GM19035 (cell line): Measurements from ENCODE around the gene EFCAB13.

ENCODE experiments used
- ATAC-seq: cut with Tn5 transposase; IDR thresholded peaks from one replicate; pipeline ENCODE4 v1.9.1; 2021; ENCODE audit not compliant: unreplicated experiment

EFCAB13 gene

DNA sequence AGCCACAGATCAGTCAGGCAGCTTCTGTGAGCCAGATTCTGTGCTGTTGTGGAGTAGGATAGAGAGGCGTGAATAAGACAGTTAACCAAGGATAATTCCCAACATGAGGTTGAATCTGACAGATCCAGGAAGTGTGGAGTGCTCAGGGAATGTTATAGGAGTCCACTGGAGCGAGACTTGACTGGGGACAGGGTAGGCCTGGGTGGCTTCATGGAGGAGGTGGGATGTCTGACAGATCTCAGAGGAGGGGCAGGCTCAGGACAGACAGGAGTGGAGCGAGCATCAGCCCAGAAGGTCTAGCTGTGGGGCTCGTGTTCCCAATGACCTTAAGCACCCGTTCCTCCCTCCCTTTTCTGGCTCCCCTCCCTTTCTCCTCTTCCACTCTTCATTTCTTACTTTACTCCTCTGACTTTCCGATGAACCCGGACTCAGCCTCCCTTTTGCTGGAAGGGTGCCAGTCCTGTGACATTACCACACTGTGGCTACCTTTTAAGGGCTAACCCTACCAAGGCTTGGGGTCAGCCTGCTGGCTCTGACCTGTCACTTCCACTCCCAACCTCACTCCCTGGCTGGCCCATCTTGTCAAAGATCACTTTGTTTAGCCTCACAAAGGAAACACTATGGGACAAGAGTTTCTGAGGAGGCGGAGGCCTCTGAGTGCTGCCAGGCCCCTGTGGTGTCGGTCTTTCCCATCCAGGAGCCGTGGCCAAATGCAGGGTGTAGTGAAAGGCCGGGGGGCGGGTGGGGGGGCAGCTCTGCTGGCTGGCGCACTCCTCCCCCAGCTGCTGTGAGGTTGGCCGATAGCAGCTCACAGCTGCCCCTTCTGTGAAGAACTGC is 28.5 kb upstream of the EFCAB13 start:
- no peak for ATAC-seq

DNA sequence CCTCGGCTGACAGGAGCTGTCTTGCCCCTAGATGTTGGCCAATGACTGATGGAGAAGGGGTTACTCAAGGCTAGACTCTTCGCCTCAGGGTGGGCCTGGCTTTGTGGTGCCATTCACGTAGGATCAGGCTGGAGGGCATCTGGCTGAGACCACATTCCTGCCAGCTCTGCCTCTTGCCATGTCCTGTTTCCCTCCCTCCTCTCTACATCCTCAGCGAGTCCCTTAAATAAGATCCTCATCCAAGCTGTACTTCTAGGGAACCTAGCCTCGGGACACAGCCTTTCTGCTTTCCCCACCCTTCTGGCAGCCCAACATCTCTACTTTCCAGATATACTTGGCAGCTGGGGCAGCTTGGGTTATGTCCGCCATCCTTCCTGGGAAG is 27.9 kb upstream of the EFCAB13 start:
- no peak for ATAC-seq

DNA sequence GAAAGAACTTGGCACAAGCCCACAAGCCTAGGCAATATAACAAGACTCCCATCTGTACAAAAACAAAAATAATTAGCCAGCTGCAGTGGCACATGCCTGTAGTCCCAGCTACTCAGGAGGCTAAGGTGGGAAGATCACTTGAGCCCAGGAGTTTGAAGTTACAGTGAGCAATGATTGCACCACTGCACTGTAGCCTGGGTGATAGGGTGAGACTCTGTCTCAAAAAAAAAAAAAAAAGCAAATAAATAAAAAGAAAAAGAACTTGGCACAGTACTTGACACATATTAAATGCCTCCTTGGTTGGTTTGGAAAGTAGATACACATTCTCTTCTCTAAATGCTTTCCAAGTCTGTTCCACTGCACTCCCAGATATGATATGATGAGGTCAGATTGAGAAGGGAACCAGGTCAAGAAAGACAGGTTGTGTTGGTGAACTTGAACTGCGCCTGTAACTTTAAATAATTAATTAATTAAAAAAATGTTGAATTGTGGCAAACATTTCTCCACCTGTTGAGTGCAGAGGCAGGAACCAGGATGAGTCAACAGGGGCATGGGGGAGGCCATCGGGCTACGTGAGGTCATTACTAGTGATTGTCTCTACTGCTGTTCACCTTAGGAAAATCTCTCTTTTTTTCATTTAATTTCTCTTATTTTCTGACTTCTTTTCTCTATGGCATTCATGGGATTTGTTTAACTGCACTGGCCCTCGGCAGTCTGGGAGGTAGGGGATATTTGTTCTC is 25.9 kb upstream of the EFCAB13 start:
- no peak for ATAC-seq

DNA sequence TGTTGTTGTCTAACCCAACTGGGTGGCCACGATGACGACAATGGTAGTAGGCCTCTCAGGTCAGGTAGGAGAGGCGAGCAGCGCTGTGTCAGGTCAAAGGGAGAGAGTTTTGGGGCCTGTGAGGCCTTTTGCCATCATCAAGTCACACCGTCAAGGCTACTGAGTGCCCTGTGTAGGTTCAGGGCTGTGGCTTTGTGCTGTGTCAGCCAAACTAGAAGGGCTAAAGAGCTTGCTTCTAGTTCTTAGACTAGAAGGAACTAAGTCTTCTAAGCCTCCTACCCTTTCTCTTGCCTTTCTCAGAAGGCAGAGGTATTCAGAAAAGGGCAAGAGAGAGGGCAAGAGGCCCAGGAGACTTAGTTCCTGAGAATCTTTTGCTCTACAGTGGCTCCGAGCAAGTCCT is 25.0 kb upstream of the EFCAB13 start:
- ATAC-seq: no peak

DNA sequence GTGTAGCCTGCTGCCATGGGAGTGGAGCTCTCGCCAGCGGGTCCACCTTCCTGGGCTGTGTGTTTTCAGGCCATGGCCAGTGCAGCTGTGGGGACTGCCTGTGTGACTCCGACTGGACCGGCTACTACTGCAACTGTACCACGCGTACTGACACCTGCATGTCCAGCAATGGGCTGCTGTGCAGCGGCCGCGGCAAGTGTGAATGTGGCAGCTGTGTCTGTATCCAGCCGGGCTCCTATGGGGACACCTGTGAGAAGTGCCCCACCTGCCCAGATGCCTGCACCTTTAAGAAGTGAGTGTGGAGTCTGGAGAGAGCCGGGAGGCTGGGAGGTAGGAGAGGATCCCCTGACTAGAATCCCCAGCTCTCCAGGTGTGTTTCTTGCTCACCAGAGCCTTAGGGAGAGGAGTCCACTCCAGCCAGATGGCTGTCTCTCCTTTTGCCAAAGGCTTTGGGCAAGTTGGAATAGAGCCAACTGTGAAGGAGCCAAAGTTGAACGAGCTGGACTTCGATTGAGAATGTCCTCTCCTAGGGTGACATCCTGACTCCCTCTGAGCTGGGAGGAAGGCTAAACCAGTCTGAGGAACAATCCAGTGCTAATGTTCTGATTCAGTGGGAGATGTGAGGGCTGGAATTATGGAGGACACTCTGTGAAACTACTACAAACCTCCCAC is 24.4 kb upstream of the EFCAB13 start:
- ATAC-seq: no peak

DNA sequence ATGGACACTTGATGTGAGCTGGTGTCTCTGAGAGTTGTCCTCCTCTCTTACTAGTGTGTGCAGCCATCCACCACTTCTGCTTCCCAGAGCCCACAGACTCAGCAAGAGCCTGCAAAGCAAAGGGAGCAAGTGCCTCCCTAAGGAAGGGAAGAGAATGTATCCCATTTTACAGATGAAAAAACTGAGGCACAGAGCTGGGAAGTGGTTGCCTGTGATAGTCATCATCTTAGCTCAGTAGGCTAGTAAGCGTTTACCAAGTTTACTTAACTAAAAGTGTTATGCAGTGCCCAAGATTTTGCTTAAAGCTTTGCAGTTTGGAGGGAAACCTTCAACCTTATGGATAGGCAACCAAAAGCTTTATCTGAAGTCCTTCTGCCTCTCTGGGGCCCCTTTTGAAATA is 23.0 kb upstream of the EFCAB13 start:
- ATAC-seq: no peak

DNA sequence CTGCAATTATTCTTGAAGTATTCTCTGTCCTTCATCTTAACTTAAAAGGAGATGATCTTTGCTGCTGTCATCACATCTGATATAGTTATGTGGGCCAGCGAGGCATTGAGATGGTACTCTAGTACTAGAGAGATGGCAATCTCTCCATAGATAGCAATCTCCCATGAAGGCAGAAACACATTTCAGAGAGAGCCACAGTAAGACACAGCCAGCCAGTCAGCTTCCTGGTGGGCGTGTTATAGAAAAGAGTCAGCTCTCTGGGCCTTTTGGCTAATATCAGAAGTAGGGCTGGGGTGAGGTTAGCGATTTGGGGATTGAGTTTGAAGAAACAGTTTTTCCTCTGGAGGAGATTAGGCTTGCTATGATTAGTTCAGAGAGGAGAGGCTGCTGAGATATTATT is 22.6 kb upstream of the EFCAB13 start:
- ATAC-seq: no peak

DNA sequence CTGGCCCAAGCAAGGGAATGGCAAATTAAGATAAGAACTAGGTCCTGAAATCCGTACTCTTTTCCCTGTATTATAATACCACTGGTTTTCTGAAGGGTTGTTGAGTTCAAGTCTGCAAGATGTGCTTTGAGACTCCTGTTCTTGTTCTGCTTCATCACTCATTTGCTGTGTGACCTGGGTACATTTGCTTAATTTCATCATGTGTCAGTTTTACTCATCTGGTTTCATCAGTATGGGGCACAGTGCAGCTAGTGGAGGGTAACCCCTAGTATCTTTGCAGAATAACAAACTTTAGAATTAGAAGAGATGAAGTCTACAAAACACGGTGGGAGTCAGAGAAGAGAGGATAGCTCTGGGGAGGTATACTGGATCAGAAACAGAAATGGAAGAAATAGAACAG is 21.9 kb upstream of the EFCAB13 start:
- no peak for ATAC-seq

DNA sequence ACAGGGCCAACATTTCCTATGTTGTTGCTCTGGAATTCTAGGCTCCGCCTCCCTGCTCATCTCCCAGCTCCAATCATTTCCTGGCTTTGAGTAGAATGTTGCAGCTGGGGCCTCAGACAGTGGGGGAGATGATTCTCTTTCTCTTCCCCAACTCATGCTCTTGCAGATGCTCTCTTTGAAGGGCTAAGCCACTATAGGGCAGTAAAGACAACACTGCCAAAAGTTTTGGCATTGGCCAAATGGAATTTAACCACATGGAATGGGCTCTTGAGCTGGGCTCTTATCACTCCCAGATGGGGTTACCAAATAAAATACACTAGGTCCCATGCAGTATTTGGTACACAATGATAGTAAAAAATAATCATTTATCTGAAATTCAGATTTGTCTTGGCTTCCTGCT is 19.6 kb upstream of the EFCAB13 start:
- no peak for ATAC-seq

DNA sequence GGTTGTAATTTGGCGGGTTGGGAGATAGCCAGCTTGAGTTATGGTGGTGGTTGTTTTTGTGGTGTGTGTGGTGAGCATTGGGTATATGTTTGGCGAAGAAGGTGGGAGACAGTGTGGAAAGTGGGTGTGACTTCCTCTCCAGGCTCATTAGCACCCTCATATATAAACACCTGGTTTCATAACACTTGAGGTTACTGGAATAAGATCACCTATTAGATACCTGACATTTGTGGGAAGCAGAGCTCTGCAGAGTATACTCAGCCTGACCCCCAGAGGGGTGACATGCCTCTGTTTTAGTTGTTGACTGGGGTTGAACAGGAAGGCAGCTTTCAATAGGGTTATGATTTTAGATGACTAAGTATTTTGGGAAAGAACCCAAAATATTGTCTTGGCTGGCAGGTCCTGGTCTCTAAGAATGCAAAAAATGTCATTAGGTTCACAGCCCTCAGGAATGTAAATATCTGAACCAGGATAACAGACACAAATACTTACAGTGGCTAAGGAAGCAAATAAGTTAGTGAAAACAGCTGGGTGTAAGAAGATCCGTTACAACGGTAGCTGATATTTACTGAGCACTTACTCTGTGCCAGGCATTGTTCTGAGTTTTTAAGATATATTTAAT is 18.3 kb upstream of the EFCAB13 start:
- ATAC-seq: no peak

DNA sequence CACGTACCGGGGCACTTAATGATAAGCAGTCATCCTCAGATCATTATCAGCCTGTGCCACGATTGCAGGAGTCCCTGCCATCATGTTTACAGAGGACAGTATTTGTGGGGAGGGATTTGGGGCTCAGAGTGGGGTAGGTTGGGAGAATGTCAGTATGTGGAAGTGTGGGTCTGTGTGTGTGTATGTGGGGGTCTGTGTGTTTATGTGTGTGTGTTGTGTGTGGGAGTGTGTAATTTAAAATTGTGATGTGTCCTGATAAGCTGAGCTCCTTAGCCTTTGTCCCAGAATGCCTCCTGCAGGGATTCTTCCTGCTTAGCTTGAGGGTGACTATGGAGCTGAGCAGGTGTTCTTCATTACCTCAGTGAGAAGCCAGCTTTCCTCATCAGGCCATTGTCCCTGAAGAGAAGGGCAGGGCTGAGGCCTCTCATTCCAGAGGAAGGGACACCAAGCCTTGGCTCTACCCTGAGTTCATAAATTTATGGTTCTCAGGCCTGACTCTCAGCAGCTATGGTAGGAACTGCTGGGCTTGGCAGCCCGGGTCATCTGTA is 13.5 kb upstream of the EFCAB13 start:
- ATAC-seq: no peak

DNA sequence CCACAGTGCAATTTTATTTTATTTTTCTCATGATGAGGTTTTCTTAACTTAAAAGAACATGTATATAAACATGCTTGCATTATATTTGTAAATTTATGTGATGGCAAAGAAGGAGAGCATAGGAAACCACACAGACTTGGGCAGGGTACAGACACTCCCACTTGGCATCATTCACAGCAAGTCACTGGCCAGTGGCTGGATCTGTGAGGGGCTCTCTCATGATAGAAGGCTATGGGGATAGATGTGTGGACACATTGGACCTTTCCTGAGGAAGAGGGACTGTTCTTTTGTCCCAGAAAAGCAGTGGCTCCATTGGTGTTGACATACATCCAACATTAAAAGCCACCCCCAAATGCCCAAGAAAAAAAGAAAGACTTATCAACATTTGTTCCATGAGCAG is 12.3 kb upstream of the EFCAB13 start:
- ATAC-seq: no peak

DNA sequence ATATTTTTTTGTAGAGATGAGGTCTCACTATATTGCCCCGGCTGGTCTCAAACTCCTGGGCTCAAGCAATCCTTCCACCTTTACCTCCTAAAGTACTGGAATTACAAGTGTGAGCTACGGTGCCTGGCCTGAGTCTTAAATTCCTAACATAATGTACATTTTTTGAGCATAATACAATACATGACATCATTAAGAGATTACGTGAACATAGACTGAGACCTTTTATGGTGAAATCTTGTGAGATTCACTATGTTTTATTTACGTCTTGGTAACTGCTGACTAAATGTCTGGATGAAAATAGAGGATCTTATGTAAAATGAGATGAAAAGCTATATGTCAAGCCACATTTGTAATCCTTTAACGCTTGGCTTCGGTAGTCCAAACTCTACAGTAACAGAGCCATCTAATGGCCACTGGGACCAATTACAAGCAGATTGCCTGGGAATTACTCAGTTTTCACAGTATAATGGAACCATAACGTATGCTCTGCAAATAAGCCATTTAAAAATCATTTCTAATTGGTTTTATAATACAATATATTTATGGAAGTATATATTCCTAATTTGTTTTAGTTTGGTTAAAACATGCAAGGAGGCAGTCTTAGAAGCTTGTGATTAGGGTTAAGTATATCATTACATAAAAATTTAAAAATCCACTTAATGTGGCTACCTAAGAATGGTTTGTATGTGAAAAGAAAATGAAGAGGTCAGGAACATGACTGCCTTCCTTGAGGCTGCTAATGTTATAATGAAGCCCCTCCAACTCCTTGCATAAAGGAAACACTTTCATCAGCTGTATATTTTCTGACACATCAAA is 8.1 kb upstream of the EFCAB13 start:
- ATAC-seq: no peak

DNA sequence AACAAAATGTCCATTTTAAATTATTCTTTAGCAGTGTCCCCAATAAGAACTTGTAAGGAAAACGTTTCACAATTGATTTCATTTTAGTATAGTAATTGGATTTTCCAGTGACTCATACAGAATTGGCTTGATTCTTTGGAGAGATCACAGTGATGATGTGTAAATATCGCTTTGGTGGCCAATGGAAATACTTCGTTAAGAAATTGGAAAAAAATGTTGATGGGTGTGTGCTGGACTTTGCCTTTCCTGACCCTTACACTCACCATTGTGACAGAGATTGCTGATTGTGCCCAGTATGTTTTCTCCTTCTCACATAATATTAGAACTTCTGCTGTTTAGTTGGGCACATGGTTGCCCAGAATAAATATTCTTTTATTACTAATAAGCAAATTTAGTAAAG is 7.4 kb upstream of the EFCAB13 start:
- no peak for ATAC-seq

DNA sequence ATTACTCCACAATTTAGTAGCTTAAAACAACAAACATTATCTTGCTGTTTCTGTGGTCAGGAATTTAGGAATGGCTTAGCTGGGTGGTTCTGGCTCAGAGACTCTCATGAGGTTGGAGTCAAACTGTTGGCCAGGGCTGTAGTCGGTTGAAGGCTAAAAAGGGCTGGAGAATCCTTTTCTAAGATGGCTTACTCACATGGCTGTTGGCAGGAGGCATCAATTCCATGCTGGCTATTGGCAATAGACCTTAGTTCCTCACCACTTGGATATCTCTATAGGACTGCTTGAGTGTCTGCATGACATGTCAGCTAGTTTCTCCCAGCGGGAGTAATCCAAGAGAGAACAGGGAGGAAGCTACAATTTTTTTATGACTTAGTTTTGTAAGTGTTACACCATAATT is 6.6 kb upstream of the EFCAB13 start:
- no peak for ATAC-seq

DNA sequence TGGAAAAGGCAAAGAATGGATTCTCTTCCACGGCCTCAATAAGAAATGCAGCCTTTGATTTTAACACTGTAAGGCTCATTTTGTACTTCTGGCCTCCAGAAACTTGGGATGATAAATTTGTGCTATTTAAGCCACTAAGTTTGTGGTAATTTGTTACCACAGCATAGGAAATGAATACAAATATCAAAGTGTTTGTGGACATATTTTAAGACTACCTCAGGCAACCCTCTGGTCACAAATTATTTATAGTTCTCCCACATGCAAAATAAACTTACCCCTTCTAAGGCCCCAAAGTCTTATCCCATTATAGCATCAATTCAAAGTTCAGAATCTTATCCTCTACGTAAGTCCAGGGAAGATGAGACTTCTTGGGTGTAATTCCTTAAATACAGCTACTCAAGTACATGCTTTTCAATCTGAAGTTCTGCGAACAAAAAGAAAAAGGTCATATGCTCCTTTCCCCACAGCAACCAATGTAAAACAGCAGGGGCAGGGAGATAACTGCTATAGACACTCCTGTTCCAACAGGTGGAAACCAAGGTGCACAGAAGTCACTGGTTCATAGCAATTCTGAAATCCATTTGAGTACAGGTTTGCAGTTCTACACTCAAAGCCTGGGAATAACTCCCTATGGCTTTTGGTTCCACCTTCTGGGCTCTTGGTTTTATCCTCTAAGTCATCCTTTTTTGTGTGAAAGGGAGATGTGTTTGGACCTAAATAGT is 5.4 kb upstream of the EFCAB13 start:
- ATAC-seq: no peak

DNA sequence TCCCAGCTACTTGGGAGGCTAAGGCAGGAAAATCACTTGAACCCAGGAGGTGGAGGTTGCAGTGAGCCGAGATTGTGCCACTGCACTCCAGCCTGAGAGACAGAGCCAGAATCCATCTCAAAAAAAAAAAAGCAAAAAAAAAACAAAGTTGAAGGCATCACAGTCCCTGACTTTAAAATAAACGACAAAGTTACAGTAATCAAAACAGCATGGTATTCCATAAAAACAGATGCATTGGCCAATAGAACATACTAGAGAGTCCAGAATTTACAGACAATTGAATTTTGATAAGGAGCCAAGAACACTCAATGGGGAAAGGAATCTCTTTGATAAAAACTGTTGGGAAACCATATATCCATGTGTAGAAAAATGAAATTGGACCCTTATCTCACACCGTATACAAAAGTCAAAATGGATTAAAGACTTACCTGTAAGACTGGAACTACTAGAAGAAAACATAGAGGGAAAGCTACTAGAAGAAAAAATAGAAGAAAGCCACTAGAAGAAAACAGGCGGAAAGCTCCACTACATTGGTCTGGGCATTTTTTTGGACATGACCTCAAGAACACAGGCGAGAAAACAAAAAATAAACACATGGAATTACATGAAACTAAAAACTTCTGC is 2.8 kb upstream of the EFCAB13 start:
- ATAC-seq: no peak

DNA sequence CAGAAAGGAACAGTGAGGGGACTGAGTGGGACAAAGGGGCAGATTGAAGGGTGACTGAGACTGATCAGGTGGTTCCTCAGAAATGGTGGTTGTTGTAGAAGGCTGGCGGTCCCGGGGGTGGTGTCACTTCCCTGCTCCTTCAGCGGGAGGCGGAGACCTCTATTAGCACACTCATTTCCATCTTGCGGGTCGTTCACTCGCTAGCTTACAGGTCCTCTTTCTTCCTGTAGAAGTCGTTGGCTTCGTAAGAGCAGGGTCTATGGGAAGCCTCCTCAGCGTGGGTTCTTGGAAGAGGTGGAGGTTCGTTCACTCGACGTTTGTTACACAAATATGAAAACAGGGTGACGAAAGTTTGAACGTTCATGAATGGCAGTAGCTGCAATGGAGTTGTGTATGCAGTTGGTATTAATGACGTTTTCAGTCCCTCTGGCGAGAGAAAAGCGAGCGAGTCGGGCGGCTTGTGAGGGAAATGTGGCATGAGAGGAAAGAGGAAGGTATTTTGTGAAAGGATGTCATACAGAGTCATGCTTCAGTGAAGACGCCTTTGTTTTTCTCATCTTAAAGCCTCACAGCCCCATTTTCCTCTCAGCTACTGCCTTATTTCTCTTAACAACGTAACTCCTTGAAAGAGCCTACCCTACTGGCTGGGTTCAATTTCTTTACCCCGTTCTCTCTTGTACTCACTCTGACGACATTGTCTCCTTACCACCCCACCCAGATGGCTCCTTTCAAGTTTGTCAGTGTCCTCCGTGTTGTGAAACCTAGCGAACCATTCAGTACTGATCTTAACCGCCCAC is 667 bp downstream of the EFCAB13 start:
- peak; percentile 32 for ATAC-seq

DNA sequence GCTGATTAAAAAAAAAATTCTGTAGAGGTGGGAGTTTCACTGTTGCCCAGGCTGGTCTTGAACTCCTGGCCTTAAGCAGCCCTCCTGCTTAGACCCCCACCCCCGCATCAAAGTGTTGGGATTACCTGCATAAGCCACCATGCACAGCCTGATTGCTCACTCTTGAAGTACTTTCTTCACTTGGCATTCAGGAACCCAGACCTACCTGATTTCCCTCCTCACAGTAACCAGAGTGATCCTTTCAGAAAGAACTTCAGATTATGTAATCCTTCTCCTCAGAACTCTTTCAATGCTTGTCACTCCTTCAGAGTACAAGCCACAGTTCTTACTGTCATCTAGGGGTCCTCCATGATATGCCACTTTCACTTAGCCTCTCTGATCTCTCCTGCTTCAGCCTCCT is 1.4 kb downstream of the EFCAB13 start:
- ATAC-seq: no peak
